Bronchial epithelial cell (primary cell): ENCODE measurements around the gene DDAH1. TPM values are rescaled to one million over a fixed set of nuclear protein-coding genes. Genes with fewer than 3 reads are reported as not detected.
A peak's percentile ranks its signal among the peaks of the same experiment; 100 is the strongest.

ENCODE experiments used
- DNase-seq: peaks from one replicate; pipeline ENCODE4 v3.0.0-alpha.2; 2010; ENCODE audit warnings: low read depth
- FAIRE-seq: peaks from 2 replicates; lab custom pipeline; 2011; peaks lifted over from hg19 to GRCh38; lab: Jason Lieb, UNC
- H3K27me3 ChIP-seq: 2 replicates; pipeline ENCODE4 v1.5.1; 2011; ENCODE audit warnings: low read length; ENCODE audit not compliant: control insufficient read depth, insufficient read depth
- H3K36me3 ChIP-seq: 2 replicates; pipeline ENCODE4 v1.5.1; 2011; ENCODE audit warnings: low read length; ENCODE audit not compliant: control insufficient read depth, insufficient read depth
- H3K4me3 ChIP-seq: 2 replicates; pipeline ENCODE4 v1.5.1; 2011; ENCODE audit warnings: mild to moderate bottlenecking, low read depth, low read length, control low read depth
- CTCF ChIP-seq: IDR thresholded peaks from 2 replicates; pipeline ENCODE4 v1.5.1; 2011; ENCODE audit warnings: mild to moderate bottlenecking, moderate library complexity, low read length, control low read depth, inconsistent platforms; ENCODE audit not compliant: insufficient read depth, severe bottlenecking
- total RNA-seq: library from RNA; depleted of rRNA; stranded (reverse); fragments of >200 nt; gene quantifications from 2 replicates; pipeline ENCODE4 v1.2.1, GENCODE V29; 2014

Gene DDAH1
- total RNA-seq, 1 donor from 2014 or later, result 1.6 TPM

GRCh38 chr1:85374160-85374559, 90.8 kb downstream of the DDAH1 start:
- FAIRE-seq (no peak), DNase-seq (peak; percentile 93)
- no peaks in the 10 kb centered on the region for H3K27me3 ChIP-seq
- H3K36me3 ChIP-seq, result no peaks in the 10 kb centered on the region
- no peak for TF ChIP-seq CTCF
- H3K4me3 ChIP-seq, result no peak overlapping the region

DNA sequence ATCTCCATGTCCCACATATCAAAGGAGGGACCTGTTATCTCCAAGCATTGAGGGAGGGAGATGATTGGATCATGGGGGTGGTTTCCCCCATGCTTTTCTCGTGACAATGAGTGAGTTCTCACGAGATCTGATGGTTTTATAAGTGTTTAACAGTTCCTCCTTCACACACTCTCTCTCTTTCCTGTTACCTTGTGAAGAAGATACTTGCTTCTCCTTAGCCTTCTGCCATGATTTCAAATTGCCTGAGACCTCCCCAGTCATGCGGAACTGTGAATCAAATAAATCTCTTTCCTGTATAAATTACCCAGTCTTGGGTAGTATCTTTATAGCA, 91.6 kb downstream of the DDAH1 start:
- H3K27me3 ChIP-seq, result no peaks in the 10 kb centered on the region

DNA sequence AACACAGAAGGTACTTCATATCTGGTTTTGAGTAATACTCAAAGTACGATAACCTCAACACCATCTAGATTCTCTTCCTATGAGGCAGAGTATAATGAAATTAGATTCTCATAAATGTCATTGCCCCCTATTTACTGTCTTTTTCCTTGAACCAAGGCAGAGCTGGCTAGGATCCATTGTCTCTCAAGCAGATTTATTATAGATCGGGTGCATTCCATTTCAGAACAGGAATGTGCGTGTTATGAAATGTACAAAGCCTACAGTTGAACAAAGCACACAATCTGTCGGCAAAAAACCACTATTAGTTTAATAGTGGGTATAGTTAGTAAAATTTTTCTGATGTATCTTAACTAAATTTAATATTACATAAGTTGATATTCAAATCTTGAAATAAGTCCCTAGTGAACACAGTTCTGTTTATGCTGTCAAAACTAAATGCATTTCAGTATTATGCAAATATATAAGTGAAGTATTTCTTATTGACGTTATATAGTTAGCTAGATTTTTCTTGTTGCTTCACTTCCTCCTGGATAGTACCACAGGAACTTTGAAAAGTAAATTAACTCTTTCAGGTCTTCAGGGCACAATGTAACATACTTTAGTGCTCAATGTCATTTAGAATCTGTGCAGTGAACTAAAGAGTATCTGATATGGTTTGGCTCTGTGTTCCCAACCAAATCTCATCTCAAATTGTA, 92.1 kb downstream of the DDAH1 start:
- TF ChIP-seq CTCF, result no peak
- peak; percentile 22 for DNase-seq
- FAIRE-seq, result no peak
- no peaks in the 10 kb centered on the region for H3K36me3 ChIP-seq
- H3K4me3 ChIP-seq, result no peak overlapping the region
- H3K27me3 ChIP-seq, result no peaks in the 10 kb centered on the region

More for the DNA sequence above, 91.6 kb downstream of the DDAH1 start:
- no peak for TF ChIP-seq CTCF
- DNase-seq (no peak), FAIRE-seq (no peak)
- H3K4me3 ChIP-seq, result no peak overlapping the region
- no peaks in the 10 kb centered on the region for H3K36me3 ChIP-seq

DNA sequence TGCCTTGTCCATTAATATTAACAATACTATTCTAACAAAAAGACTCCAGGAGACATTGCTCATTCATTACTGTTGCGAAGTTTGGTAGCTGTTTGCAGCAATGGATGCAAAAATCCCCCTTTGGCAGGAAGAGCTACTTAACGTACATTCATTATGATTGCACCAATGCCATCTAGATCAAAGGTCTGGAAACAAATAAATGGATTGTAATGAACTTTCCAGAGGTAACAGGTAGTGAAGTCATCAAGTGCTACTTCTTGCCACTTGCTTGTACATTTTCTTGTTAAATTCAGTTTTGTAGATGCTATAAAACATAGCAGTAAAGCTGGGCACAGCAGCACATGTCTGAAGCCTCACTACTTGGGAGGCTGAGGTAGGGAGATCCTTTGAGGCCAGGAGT, 93.9 kb downstream of the DDAH1 start:
- TF ChIP-seq CTCF, result no peak
- FAIRE-seq, result no peak
- no peaks in the 10 kb centered on the region for H3K27me3 ChIP-seq
- H3K36me3 ChIP-seq, result no peaks in the 10 kb centered on the region
- DNase-seq, result no peak
- no peak overlapping the region for H3K4me3 ChIP-seq

DNA sequence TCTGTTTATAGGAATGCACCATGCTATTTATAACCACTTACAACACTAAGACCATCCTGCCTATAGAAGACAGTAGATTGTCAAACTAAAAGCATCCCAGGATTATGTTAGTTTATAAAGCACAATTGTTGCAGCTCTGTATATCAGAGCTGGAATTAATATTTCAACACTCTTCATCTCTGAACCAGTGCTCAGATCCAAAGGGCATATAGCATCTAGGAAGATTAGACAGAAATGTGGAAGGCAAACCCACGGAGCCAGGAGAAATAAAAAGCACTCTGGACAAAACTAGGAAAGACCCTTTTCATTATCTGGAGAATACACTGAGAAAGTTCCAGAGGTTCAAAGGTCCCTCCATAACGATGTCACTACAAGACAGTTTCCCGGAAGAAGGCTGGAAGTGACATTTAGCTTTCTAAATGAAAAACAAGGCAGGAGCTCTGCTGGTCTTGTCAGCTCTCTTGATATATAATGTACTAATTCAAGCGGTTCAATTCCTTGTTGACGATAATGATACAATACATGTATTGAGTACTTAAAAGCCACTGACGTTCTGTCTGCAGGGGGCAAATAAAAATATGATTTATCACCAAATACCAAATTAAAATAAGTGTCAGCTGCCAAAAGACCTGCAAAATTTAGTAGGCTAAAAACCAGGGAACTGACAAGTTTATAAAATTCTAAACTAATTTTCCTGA, 96.7 kb downstream of the DDAH1 start:
- TF ChIP-seq CTCF, result no peak
- FAIRE-seq (no peak), DNase-seq (no peak)
- H3K36me3 ChIP-seq, result no peaks in the 10 kb centered on the region
- H3K4me3 ChIP-seq, result no peak overlapping the region
- no peaks in the 10 kb centered on the region for H3K27me3 ChIP-seq
